ENCODE data around the gene ZDHHC8. TPM values are rescaled to one million over a fixed set of nuclear protein-coding genes. Genes with fewer than 3 reads are reported as not detected.

Gene ZDHHC8
- total RNA-seq, 4 donors from 2014 or later: 26.0 to 64.2 (median 34.9) TPM

DNA sequence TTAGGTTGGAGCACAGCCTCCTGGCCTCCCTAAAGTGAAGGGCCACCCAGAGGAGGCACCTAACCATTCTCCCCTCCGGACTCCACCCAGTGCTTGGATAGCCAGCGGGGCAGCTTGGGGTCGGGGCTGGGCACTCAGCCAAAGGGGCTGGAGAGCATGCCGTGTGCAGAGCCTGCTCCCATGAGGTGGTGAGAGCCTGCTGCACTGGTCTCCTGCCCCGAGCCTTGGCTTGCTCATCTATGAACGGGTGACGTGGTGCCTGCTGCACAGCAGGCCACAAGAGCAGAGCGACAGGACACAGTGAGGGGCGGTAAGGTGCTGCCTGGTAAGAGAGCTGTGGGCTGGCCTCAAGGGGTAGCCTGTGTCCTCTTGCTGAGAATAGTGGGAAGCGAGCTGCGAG, 33.3 kb downstream of the ZDHHC8 start:
- no peak overlapping the region for H3K27ac ChIP-seq
- WGBS: 100% methylated on average over 1 of the region's 11 CpGs
- no peaks in the 10 kb centered on the region for H3K4me1 ChIP-seq
- DNase-seq (ENCODE audit: low spot score in 2 of 2): no peak
- no peaks in the 10 kb centered on the region for H3K27me3 ChIP-seq
- TF ChIP-seq POLR2A (IDR thresholded peaks at IDR 0.05) (no peak), EP300 (IDR thresholded peaks at IDR 0.05) (no peak), POLR2AphosphoS5 (IDR thresholded peaks at IDR 0.05) (no peak)
- TF ChIP-seq, protein P1, sequence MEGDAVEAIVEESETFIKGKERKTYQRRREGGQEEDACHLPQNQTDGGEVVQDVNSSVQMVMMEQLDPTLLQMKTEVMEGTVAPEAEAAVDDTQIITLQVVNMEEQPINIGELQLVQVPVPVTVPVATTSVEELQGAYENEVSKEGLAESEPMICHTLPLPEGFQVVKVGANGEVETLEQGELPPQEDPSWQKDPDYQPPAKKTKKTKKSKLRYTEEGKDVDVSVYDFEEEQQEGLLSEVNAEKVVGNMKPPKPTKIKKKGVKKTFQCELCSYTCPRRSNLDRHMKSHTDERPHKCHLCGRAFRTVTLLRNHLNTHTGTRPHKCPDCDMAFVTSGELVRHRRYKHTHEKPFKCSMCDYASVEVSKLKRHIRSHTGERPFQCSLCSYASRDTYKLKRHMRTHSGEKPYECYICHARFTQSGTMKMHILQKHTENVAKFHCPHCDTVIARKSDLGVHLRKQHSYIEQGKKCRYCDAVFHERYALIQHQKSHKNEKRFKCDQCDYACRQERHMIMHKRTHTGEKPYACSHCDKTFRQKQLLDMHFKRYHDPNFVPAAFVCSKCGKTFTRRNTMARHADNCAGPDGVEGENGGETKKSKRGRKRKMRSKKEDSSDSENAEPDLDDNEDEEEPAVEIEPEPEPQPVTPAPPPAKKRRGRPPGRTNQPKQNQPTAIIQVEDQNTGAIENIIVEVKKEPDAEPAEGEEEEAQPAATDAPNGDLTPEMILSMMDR (IDR thresholded peaks at IDR 0.05): no peak
- H3K4me3 ChIP-seq: no peak overlapping the region
- H3K9me3 ChIP-seq: no peaks in the 10 kb centered on the region
- H3K36me3 ChIP-seq: no peaks in the 10 kb centered on the region

DNA sequence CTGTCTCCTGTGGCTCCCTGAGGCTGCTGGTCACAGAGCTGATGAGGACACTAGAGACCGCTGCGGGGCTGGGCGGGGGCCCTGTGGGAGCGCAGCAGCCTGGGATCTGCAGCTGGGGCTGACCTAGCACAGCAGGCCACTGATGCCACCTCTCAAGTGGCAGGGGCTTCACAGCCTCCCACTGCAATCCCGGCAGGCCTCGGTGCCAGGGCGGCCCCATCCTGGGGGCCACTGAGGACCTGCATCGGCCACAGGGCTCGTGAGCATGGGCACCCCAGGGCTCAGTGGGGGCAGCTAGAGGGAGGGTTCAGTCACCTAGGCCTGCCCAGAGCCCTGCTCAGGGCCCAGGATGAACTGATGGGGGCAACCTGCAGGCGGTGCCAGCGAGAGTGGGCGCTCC, 33.8 kb downstream of the ZDHHC8 start:
- H3K27me3 ChIP-seq: no peaks in the 10 kb centered on the region
- H3K36me3 ChIP-seq: no peaks in the 10 kb centered on the region
- H3K4me3 ChIP-seq: no peak overlapping the region
- WGBS: 88% methylated on average over 3 of the region's 12 CpGs
- no peak overlapping the region for H3K27ac ChIP-seq
- DNase-seq (ENCODE audit: low spot score in 2 of 2): no peak
- no peaks in the 10 kb centered on the region for H3K4me1 ChIP-seq
- TF ChIP-seq, protein P1 (IDR thresholded peaks at IDR 0.05): no peak
- TF ChIP-seq EP300 (IDR thresholded peaks at IDR 0.05): no peak
- TF ChIP-seq POLR2AphosphoS5 (IDR thresholded peaks at IDR 0.05): no peak
- TF ChIP-seq POLR2A (IDR thresholded peaks at IDR 0.05): no peak
- no peaks in the 10 kb centered on the region for H3K9me3 ChIP-seq

GRCh38 chr22:20165913-20166312, 34.3 kb downstream of the ZDHHC8 start:
- H3K9me3 ChIP-seq: no peaks in the 10 kb centered on the region
- 83% methylated on average over 4 of the region's 7 CpGs for WGBS
- H3K4me1 ChIP-seq: no peaks in the 10 kb centered on the region
- no peak overlapping the region for H3K4me3 ChIP-seq
- H3K27ac ChIP-seq: no peak overlapping the region
- no peaks in the 10 kb centered on the region for H3K27me3 ChIP-seq
- no peak for DNase-seq (ENCODE audit: low spot score in 2 of 2)
- TF ChIP-seq POLR2AphosphoS5 (IDR thresholded peaks at IDR 0.05): no peak
- no peaks in the 10 kb centered on the region for H3K36me3 ChIP-seq

GRCh38 chr22:20166703-20167102, 35.1 kb downstream of the ZDHHC8 start:
- 92% methylated on average over 3 of the region's 9 CpGs for WGBS

GRCh38 chr22:20167643-20168322, 36.2 kb downstream of the ZDHHC8 start:
- 94% methylated on average over 3 of the region's 19 CpGs for WGBS
- no peak overlapping the region for H3K27ac ChIP-seq
- no peaks in the 10 kb centered on the region for H3K27me3 ChIP-seq
- no peaks in the 10 kb centered on the region for H3K4me1 ChIP-seq
- H3K36me3 ChIP-seq: no peaks in the 10 kb centered on the region
- TF ChIP-seq EP300 (IDR thresholded peaks at IDR 0.05) (no peak), POLR2AphosphoS5 (IDR thresholded peaks at IDR 0.05) (no peak), POLR2A (IDR thresholded peaks at IDR 0.05) (no peak)
- TF ChIP-seq, protein P1 (IDR thresholded peaks at IDR 0.05): no peak
- no peaks in the 10 kb centered on the region for H3K9me3 ChIP-seq
- no peak for DNase-seq (ENCODE audit: low spot score in 2 of 2)
- H3K4me3 ChIP-seq: no peak overlapping the region

More at GRCh38 chr22:20166703-20167102, 35.1 kb downstream of the ZDHHC8 start:
- H3K4me1 ChIP-seq: no peaks in the 10 kb centered on the region
- no peak for DNase-seq (ENCODE audit: low spot score in 2 of 2)
- H3K27me3 ChIP-seq: no peaks in the 10 kb centered on the region
- H3K27ac ChIP-seq: no peak overlapping the region
- no peak for TF ChIP-seq EP300 (IDR thresholded peaks at IDR 0.05)
- no peak for TF ChIP-seq POLR2AphosphoS5 (IDR thresholded peaks at IDR 0.05)
- TF ChIP-seq, protein P1 (IDR thresholded peaks at IDR 0.05): no peak
- no peak for TF ChIP-seq POLR2A (IDR thresholded peaks at IDR 0.05)
- no peak overlapping the region for H3K4me3 ChIP-seq
- no peaks in the 10 kb centered on the region for H3K9me3 ChIP-seq
- no peaks in the 10 kb centered on the region for H3K36me3 ChIP-seq
